WERI-Rb-1 (cell line): Measurements from ENCODE around the gene LRRC58.

Experiments used
- DNase-seq: peaks from one replicate; pipeline ENCODE4 v3.0.0-alpha.2; 2020
- H3K27ac ChIP-seq: fragments of 250-450 bp; sonication (Bioruptor Pico); 2 replicates; pipeline ENCODE4 v1.5.1; 2020; ENCODE audit warnings: mild to moderate bottlenecking, moderate library complexity
- H3K27me3 ChIP-seq: fragments of 250-450 bp; sonication (Bioruptor Pico); 2 replicates; pipeline ENCODE4 v1.5.1; 2021; ENCODE audit warnings: mild to moderate bottlenecking, low read depth, moderate library complexity; ENCODE audit not compliant: insufficient read depth, severe bottlenecking
- H3K36me3 ChIP-seq: fragments of 250-450 bp; sonication (Bioruptor Pico); 2 replicates; pipeline ENCODE4 v1.5.1; 2020; ENCODE audit warnings: mild to moderate bottlenecking, moderate library complexity
- H3K4me3 ChIP-seq: 2 replicates; pipeline ENCODE4 v1.5.1; 2011; ENCODE audit warnings: low read depth, mild to moderate bottlenecking, control low read depth, low read length
- H3K9me3 ChIP-seq: fragments of 250-450 bp; sonication (Bioruptor Pico); 2 replicates; pipeline ENCODE4 v1.5.1; 2021; ENCODE audit warnings: mild to moderate bottlenecking, moderate library complexity; ENCODE audit not compliant: severe bottlenecking
- CTCF ChIP-seq: IDR thresholded peaks from 2 replicates; pipeline ENCODE4 v1.5.1; 2011; ENCODE audit warnings: low read depth, mild to moderate bottlenecking, control low read depth, inconsistent platforms, low read length

Gene LRRC58

GRCh38 chr3:120348991-120349854 lies at the start of gene LRRC58:
Gene LRRC58, minus strand, starts transcription at chr3:120349354. Its CDS starts 111 bp downstream, at chr3:120349243.
- no peaks in the 10 kb centered on the region for H3K9me3 ChIP-seq
- peak; percentile 87 for DNase-seq

GRCh38 chr3:120396469-120396868 lies 47.3 kb upstream of the LRRC58 start:
- H3K27ac ChIP-seq, result no peak overlapping the region
- H3K27me3 ChIP-seq, result no peaks in the 10 kb centered on the region
- H3K4me3 ChIP-seq, result no peak overlapping the region
- no peaks in the 10 kb centered on the region for H3K9me3 ChIP-seq
- peaks cover 43% of the 10 kb centered on the region for H3K36me3 ChIP-seq
- DNase-seq, result no peak
- TF ChIP-seq CTCF, result no peak

More at GRCh38 chr3:120348991-120349854, at the start of gene LRRC58:
- Histone ChIP-seq H3K27ac (peak within 1 kb of the TSS; percentile 94), H3K36me3 (peaks cover 38% of the 10 kb centered on the region), H3K27me3 (no peaks in the 10 kb centered on the region), H3K4me3 (peak within 1 kb of the TSS; percentile 88)
- TF ChIP-seq CTCF, result peak; percentile 57

GRCh38 chr3:120394347-120394746 lies 45.2 kb upstream of the LRRC58 start:
- DNase-seq, result no peak
- Histone ChIP-seq H3K36me3 (peaks cover 23% of the 10 kb centered on the region), H3K27ac (no peak overlapping the region), H3K4me3 (no peak overlapping the region), H3K27me3 (no peaks in the 10 kb centered on the region), H3K9me3 (no peaks in the 10 kb centered on the region)
- no peak for TF ChIP-seq CTCF

GRCh38 chr3:120393761-120394160 lies 44.6 kb upstream of the LRRC58 start:
- H3K27ac ChIP-seq, result no peak overlapping the region
- no peaks in the 10 kb centered on the region for H3K27me3 ChIP-seq
- no peak overlapping the region for H3K4me3 ChIP-seq
- H3K9me3 ChIP-seq, result no peaks in the 10 kb centered on the region
- H3K36me3 ChIP-seq, result peaks cover 18% of the 10 kb centered on the region
- DNase-seq, result no peak
- no peak for TF ChIP-seq CTCF

- H3K36me3 ChIP-seq, result peaks cover 14% of the 10 kb centered on the region; the same call in 1 of the 2 replicates
- no peak for DNase-seq
- no peaks in the 10 kb centered on the region for H3K27me3 ChIP-seq
- no peak for TF ChIP-seq CTCF
- no peak overlapping the region for H3K27ac ChIP-seq
- no peaks in the 10 kb centered on the region for H3K9me3 ChIP-seq
- no peak overlapping the region for H3K4me3 ChIP-seq
Measured at GRCh38 chr3:120393243-120393642, 44.1 kb upstream of the LRRC58 start.
